Prostate gland (tissue), 2 donors: ENCODE results near the gene TRAF7.

Source experiments
- CTCF ChIP-seq, 4 experiments: fragments of 200-600 bp in 2 of 4; fragments of 450-650 bp in 2 of 4; sonication (generic) in 2 of 4; IDR thresholded peaks; 1 replicate in 3 of 4; 2 replicates in 1 of 4; pipeline ENCODE4 v1.5.1; 2016 to 2019; ENCODE audit warnings: antibody characterized with exemption in 4 of 4, mild to moderate bottlenecking in 2 of 4, moderate library complexity in 2 of 4
- POLR2AphosphoS5 ChIP-seq: sonication (generic); formaldehyde crosslinking; IDR thresholded peaks from one replicate; pipeline ENCODE4 v1.6.1; 2017; ENCODE audit warnings: antibody characterized with exemption

GRCh38 chr16:2191446-2191706 lies 35.8 kb downstream of the TRAF7 start:
- no peak for TF ChIP-seq POLR2AphosphoS5
- no peak for TF ChIP-seq CTCF (IDR thresholded peaks at IDR 0.05)
